ENCODE results near the gene MCF2L2.
A peak's percentile ranks its signal among the peaks of the same experiment; 100 is the strongest.

MCF2L2 gene

GRCh38 chr3:183291497-183292031 lies 136.9 kb downstream of the MCF2L2 start:
- DNase-seq (ENCODE audit: low spot score), result no peak

GRCh38 chr3:183290216-183290615 lies 138.2 kb downstream of the MCF2L2 start:
- no peak for DNase-seq (ENCODE audit: low spot score)

GRCh38 chr3:183288117-183288516 lies 140.3 kb downstream of the MCF2L2 start:
- DNase-seq (ENCODE audit: low spot score), result no peak

- DNase-seq (ENCODE audit: low spot score), result no peak
Measured at GRCh38 chr3:183287301-183287971, 141.0 kb downstream of the MCF2L2 start.

- DNase-seq (ENCODE audit: low spot score), result peak; percentile 37
Measured at GRCh38 chr3:183285828-183286457, 142.5 kb downstream of the MCF2L2 start.

- no peak for DNase-seq (ENCODE audit: low spot score)
Measured at GRCh38 chr3:183285318-183285717, 143.1 kb downstream of the MCF2L2 start.

- no peak for DNase-seq (ENCODE audit: low spot score)
Measured at GRCh38 chr3:183284570-183284969, 143.8 kb downstream of the MCF2L2 start.

- DNase-seq (ENCODE audit: low spot score), result no peak
Measured at GRCh38 chr3:183283886-183284285, 144.5 kb downstream of the MCF2L2 start.

- DNase-seq (ENCODE audit: low spot score), result no peak
Measured at GRCh38 chr3:183281126-183281797, 147.2 kb downstream of the MCF2L2 start.

- no peak for DNase-seq (ENCODE audit: low spot score)
Measured at GRCh38 chr3:183279371-183279770, 149.0 kb downstream of the MCF2L2 start.

GRCh38 chr3:183278479-183279088 lies 149.8 kb downstream of the MCF2L2 start:
- DNase-seq (ENCODE audit: low spot score), result no peak

- DNase-seq (ENCODE audit: low spot score), result no peak
Measured at GRCh38 chr3:183277260-183277659, 151.2 kb downstream of the MCF2L2 start.

- DNase-seq (ENCODE audit: low spot score), result no peak
Measured at GRCh38 chr3:183275937-183276336, 152.5 kb downstream of the MCF2L2 start.

- no peak for DNase-seq (ENCODE audit: low spot score)
Measured at GRCh38 chr3:183275418-183275817, 153.0 kb downstream of the MCF2L2 start.

GRCh38 chr3:183274609-183275008 lies 153.8 kb downstream of the MCF2L2 start:
- DNase-seq (ENCODE audit: low spot score), result no peak

- DNase-seq (ENCODE audit: low spot score), result no peak
Measured at GRCh38 chr3:183272791-183273190, 155.6 kb downstream of the MCF2L2 start.

- no peak for DNase-seq (ENCODE audit: low spot score)
Measured at GRCh38 chr3:183272142-183272541, 156.3 kb downstream of the MCF2L2 start.

GRCh38 chr3:183270344-183270743 lies 158.1 kb downstream of the MCF2L2 start:
- no peak for DNase-seq (ENCODE audit: low spot score)

- DNase-seq (ENCODE audit: low spot score), result no peak
Measured at GRCh38 chr3:183269345-183269744, 159.1 kb downstream of the MCF2L2 start.

GRCh38 chr3:183268366-183268765 lies 160.1 kb downstream of the MCF2L2 start:
- no peak for DNase-seq (ENCODE audit: low spot score)

GRCh38 chr3:183267140-183267539 lies 161.3 kb downstream of the MCF2L2 start:
- DNase-seq (ENCODE audit: low spot score), result no peak

- no peak for DNase-seq (ENCODE audit: low spot score)
Measured at GRCh38 chr3:183266454-183266853, 162.0 kb downstream of the MCF2L2 start.
